Kidney capillary endothelial cell (primary cell): ENCODE results near the gene RAB11FIP4.

Experiments
- DNase-seq: peaks from one replicate; pipeline ENCODE4 v3.0.0-alpha.2; 2018; ENCODE audit warnings: low spot score

RAB11FIP4 gene

DNA sequence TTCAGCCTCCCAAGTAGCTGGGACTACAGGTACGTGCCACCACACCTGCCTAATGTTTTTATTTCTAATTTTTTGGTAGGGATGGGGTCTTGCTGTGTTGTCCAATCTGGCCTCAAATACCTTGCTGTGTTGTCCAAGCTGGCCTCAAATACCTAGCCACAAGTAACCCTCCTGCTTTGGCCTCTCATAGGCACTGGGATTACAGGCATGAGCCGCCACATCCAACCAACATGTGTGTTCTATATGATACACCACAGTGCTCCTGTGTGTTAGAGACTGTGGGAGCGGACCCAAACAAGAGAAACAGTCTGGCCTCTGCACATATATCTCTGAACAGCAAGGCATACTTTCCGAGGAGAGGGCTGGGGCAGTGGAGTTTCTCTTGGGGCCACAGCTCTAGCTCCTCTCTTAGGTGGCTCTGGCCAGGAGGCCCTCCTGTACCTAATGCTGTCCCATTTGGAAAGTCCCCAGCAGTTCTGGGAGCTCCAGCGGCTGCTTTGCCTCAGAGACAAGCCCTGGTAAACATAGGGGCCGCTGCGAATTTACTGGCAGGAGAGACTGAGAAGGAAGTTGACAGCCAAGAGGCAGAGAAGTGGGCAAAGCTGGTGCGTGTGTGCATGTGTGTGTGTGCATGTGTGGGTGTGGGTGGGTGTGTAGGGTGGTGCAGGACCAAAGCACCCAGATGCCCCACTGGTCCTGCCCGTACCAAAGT, 95.0 kb downstream of the RAB11FIP4 start:
- DNase-seq, result no peak

DNA sequence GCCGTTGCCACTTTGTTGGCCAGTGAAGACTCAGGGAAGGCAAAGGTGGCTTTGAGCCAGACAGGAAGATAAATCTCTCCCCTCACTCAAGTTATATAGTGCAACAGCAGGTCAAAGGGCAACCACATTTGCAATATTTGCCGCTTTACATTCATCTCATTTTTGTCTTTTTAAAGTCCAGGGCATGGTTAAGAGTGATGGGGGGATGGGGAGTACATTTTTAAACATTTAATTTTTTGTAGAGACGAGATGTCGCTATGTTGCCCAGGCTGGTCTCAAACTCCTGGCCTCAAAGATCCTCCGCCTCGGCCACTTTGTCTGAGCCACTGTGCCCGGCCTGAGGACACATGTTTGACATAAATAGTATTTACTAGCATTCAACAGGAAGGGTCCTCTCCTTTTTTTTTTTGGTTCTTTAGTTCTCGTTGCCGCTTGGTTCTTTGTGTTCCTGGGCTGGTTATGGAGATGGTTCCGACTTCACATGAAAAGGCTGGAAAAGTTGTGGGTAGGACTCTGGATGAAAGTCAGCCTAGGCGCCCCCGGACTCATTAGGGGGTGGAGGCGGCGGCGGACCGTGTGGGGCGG, 95.7 kb downstream of the RAB11FIP4 start:
- DNase-seq, result no peak

- DNase-seq, result no peak
Measured at GRCh38 chr17:31487648-31488263, 96.3 kb downstream of the RAB11FIP4 start.

GRCh38 chr17:31488264-31488981, 96.9 kb downstream of the RAB11FIP4 start:
- DNase-seq, result no peak

DNA sequence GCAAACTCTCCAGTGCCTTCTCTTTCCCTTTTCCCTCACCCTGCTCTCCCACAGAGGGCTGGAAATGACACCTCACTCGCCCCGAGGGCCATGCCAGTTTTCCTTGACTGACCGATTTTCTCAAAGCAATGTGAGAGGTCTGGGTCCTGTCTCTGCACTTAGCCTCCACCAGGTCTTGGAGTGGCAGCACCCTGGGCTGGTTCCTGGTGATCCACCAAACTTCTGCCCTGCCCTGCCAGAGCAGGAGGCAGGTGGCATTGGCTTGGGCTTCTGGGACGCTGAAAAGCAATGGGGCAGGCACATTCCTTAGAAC, 97.5 kb downstream of the RAB11FIP4 start:
- no peak for DNase-seq

DNA sequence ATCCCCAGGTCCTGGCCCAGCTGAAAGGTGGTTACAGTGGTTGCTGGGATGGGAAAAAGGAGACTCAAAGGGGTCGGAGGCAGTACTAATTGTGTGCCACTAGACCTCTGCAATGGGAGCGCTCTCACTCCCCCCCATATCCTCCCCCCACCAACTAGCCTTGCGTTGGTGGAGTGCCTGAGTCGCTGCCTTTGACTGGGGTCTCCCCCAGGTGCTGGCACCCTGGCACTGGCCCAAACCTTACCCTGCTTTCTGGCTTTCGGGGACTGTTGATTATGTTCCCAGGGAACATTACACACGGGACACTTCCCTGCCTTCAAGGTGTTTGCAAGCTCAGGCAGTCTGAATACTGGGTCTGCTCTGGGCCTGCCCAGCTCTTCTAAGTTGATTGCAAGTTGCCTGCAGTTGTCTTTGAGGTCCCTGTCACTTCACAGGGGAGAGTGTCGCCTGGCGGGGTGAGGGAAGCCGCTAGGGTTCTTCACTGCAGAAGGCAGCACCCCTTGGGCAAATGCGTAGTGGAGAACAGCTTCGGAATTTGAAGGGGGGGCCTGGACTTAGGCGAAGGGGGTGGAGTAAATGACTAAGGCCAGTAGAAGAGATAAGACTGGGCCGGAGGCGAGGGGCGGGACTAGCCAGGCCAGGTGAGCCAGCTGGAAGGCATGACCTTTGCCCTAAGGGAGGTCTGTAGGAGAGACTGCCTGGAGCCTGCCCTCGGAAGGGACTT, 98.0 kb downstream of the RAB11FIP4 start:
- no peak for DNase-seq

DNA sequence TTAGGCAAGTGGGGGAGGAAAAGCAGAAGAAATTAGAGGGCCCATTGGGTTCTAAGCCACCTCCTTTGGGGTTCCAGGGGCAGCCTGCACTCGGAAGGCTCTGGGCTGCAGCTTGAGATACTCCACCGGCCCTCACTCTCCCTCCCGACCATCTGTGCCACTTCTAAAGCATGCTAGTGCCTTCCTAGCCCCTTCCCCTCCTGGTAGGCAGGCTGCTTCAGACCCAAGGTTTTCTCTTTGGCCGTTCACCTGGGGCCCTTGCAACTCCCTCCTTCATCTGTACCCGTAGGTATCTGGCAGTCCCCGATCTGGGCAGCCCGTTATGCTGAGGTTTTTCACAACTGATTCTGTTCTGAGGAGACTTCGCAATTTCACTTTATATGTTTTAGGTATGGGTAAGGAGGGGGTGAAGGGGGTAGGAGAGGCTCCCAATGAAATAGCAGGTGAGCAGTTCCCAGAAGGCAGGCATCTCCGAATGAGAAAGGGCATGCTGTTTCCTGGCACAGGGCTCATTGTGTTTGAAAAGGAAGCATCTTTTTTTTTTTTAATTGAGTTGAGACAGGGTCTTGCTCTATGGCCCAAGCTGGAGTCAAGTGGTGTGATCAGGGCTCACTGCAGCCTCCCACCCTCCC, 98.7 kb downstream of the RAB11FIP4 start:
- DNase-seq, result no peak

DNA sequence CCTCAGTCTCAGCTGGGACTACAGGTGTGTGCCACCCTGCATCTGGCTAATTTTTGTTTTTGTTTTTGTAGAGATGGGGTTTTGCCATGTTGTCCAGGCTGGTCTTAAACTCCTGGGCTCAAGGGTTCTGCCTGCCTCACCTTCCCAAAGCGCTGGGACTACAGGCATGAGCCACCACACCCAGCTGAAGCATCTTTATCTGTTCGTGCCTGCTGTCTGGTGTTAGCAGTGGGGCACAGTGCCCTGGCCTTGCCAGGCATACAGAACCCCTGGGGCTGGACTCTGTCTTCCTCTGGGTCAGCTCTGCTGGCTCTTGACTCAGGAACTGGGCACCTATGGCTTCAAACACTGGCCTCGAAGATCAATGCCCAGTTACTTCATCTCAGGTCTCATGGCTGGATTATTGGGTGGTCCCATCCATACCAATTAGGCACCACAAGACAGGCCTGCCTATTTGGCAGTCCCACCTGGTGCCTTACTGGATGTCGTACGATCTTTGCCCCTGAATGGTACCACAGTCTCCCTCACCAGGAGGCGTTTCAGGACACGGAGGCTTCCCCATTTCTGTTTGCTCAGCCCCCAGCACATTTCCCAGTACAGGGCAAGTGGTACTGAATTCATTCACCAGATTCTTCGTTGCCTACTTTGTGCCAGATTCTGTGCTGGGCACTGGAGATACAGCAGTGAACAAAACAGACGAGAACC, 99.3 kb downstream of the RAB11FIP4 start:
- no peak for DNase-seq

DNA sequence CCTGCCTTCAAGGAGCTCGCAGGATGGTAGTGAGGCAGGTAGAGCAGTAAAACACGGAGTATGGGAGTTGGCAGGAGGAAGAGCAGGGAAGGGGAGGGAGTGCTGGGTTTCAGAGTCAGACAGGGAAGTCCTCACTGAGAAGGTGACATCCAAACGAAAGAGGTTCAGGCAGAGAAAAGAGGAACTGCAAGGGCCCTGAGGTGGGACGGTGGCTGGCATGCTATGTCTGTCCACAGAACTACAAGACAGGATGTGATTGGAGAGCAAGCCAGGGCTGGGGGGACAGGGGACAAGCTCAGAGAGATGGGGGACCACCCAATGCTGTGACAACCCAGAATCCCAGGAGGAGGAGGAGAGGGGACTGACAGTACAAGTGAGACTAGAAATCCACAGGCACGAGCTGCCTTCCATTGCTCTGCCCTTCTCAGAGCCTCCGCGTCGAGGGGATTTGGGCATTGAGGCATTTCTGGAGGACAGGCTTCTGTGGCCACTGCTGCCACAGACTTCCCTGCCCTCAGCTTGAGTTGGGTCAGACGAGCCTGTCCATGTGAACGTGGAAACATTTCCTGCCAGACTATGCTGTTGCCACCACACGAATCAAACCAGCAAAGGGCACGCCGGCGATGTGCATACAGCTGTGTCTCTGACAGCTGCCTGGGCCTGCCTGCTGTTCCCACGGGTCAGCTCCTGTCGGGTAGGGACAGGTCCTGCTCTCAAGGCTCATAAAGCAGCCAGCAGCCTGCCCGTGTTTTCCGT, 100.1 kb downstream of the RAB11FIP4 start:
- no peak for DNase-seq

DNA sequence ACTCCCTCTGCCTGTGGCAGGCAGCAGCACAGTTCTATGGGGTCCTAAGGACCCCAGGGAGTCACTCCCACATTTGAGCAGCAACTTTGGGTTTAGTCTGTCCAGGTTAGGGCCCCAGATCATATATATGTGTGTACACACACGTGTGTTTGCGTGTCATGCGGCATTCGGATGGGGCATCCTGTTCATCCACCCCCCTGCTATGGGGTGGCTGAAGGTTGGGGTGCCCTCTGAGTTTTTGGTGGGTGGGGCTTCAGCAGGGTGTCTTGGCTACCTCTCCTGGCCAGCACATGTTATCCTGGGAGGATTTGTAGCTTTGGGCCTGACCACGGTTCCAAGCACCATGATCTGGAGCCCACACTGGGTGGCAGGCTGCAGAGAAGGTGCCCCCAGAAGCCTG, 100.7 kb downstream of the RAB11FIP4 start:
- no peak for DNase-seq

DNA sequence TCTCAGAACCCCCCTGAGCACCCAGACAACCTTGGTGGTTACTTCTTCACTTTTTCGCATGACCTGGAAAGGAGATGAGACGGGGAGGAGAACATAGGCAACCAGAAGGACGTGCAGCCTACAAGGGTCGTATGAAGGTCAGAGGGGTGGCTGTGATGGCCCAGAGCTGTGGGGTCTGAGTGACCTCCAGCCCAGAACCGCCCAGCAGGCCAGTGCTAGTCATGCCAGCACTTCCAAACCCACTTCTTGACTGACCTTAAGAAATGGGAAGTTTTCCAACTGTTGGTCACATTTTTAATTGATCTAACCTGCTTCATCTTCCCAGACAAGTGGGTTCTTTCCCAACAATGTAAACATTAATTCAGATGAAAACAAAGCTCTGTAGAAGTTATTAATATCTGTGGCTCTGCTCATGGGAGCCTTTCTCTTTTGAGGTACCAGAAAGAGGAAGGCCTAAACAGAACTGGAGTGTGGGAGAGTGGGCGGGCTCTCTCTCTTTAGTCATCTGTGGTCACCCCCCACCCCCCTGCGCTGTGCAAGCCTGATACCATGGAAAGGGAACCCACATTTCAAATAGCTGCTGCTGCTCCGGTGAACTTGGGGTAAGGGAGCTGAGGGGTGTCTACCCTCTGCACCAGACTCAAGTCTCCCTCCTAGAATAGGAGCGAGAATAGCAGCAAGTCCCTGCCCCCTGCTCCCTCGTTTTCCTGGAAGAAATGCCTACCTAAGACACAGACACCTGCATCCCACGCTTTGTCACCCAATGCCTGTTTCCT, 101.6 kb downstream of the RAB11FIP4 start:
- DNase-seq, result no peak

- no peak for DNase-seq
Measured at GRCh38 chr17:31493656-31494155, 102.2 kb downstream of the RAB11FIP4 start.

DNA sequence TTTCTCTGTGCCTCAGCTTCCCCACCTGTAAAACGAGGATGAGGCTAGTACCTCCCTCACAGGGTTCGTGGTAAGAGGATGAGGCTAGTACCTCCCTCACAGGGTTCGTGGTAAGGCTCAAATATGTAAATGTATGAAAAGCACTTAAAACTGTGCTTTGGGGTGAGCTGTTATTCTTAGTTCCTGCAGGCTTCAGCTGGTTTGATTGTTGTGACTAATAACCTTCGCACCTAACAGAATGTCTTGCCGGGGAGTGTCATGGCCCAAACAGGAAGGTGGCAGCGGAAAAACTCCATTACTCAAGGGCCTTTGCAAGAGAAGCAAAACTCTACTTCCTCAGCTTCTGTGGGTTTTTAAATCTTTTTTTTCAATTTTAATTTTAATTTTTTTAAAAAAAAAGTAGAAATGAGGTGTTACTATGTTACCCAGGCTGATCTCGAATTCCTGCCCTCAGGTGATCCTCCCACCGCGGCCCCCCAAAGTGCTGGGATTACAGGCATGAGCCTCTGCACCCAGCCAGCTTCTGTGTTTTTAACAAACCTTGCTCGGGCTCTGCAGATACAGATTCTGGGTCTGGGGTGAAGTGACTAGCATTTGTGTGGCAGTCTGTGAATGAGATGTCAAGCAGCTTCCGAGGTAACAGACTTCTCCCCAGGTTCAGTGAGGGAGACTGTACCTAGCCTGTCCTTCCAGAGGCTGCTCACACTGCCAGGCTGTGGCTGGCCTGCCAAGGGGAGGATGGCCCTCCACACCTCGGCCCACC, 103.0 kb downstream of the RAB11FIP4 start:
- DNase-seq, result peak; percentile 67

DNA sequence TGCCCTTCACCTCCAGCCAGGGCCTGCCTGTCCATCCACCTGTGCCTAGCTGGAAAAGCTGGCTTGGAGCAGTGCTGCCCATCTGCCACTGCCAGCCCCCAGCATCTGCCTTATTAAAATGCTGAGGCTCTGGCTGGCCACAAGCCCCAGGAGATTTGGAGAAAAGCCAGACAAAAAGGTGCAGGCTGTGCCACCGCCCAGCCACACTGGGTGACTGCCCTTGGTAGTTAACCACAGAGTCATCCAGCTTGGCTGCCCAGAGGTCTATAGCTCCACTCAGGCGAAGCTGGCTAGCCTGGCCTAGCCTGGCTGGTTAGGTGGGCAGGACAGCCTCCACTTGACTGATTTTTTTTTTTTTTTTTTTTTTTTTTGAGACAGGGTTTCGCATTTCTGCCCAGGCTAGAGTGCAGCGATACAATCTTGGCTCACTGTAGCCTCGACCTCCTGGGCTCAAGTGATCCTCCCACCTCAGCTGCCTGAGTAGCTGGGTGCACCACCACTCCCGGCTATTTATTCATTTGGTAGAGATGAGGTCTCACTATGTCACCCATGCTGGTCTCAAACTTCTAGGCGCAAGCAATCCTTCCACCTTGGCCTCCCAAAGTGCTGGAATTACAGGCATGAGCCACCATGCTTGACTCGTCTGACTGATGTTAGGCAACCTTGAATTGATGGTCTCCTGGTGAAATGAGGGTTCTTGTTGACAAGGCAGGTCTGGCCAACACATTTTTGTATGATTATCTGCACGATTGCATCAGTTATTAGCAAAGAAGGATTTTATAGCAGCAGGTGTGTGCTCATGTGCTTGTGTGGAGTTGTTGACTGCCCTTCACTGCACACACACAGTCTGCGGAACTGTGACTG, 103.8 kb downstream of the RAB11FIP4 start:
- DNase-seq, result no peak

DNA sequence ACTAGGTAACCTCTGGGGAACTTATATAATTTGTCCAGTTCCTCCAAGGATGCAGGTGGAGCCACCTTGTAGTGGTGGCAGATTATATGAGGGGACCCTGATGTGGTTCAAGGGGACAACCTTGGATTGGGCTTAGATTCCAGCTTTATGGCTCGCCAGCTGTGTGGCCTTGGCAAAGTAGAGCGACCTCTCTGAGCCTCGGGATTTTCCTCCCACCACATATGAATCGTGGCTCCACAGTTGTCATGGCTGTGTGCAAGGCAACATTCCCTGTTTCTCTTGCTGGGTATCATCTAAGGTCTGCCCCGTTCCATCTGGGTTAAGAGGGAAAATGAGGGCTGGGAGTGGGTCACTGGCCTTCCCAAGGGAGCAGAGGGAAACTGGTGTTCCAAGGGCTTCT, 104.6 kb downstream of the RAB11FIP4 start:
- DNase-seq, result no peak

GRCh38 chr17:31496601-31497000, 105.1 kb downstream of the RAB11FIP4 start:
- DNase-seq, result no peak

- no peak for DNase-seq
Measured at GRCh38 chr17:31497431-31497830, 106.0 kb downstream of the RAB11FIP4 start.
